A673 (cell line): ENCODE data around the gene HES1. TPM values are rescaled to one million over a fixed set of nuclear protein-coding genes. Genes with fewer than 3 reads are reported as not detected.

ENCODE experiments used
- BruUV-seq: library from RNA; stranded (reverse); fragments of 400-500 nt; replicated peaks from 2 replicates; lab custom pipeline; 2021; lab: Mats Ljungman, UMichigan
- CTCF ChIA-PET: fragments of 300-600 bp; sonication (Branson Sonifier 250); formaldehyde crosslinking; loops from one replicate; lab custom pipeline; 2022; ENCODE audit warnings: antibody characterized with exemption; lab: Charles Lee
- POLR2A ChIA-PET: fragments of 300-600 bp; sonication (Branson Sonifier 250); formaldehyde crosslinking; loops from one replicate; lab custom pipeline; 2022; ENCODE audit warnings: antibody characterized with exemption; ENCODE audit not compliant: low non-redundant PET; lab: Charles Lee
- DNase-seq: peaks from one replicate; pipeline ENCODE4 v3.0.0-alpha.2; 2015; ENCODE audit warnings: low spot score
- H3K27ac ChIP-seq: fragments of 200-600 bp; sonication (generic); 2 replicates; pipeline ENCODE4 v1.5.1; 2016; ENCODE audit warnings: mixed run types, low read depth, mild to moderate bottlenecking, mixed read lengths, antibody characterized with exemption, low read length; ENCODE audit not compliant: poor library complexity, severe bottlenecking
- H3K27me3 ChIP-seq: fragments of 200-600 bp; sonication (generic); replicated peaks from 2 replicates; pipeline ENCODE4 v1.6.1; 2017; ENCODE audit warnings: mixed run types, low read depth, mild to moderate bottlenecking, mixed read lengths, antibody characterized with exemption, low read length; ENCODE audit not compliant: insufficient read depth, poor library complexity
- H3K36me3 ChIP-seq: fragments of 200-600 bp; sonication (generic); 2 replicates; pipeline ENCODE4 v1.6.1; 2016; ENCODE audit warnings: mixed run types, mild to moderate bottlenecking, mixed read lengths, antibody characterized with exemption, low read length; ENCODE audit not compliant: insufficient read depth, poor library complexity, severe bottlenecking
- H3K4me1 ChIP-seq: fragments of 200-600 bp; sonication (generic); 2 replicates; pipeline ENCODE4 v1.6.1; 2017; ENCODE audit warnings: mixed run types, mild to moderate bottlenecking, mixed read lengths, antibody characterized with exemption, low read length; ENCODE audit not compliant: insufficient read depth, poor library complexity, severe bottlenecking
- H3K4me3 ChIP-seq: fragments of 200-600 bp; sonication (generic); 2 replicates; pipeline ENCODE4 v1.5.1; 2016; ENCODE audit warnings: low read depth, mixed run types, mild to moderate bottlenecking, mixed read lengths, low read length; ENCODE audit not compliant: poor library complexity, severe bottlenecking
- H3K9me3 ChIP-seq: fragments of 200-600 bp; sonication (generic); 2 replicates; pipeline ENCODE4 v1.6.1; 2016; ENCODE audit warnings: mixed run types, low read depth, mild to moderate bottlenecking, mixed read lengths, antibody characterized with exemption, low read length; ENCODE audit not compliant: poor library complexity, severe bottlenecking
- CTCF ChIP-seq: fragments of 300-800, 200-600 bp; sonication (generic); conservative IDR thresholded peaks from 2 replicates; pipeline ENCODE4 v1.5.1; 2017; ENCODE audit warnings: low read depth, mild to moderate bottlenecking, antibody characterized with exemption, low read length, moderate library complexity, mixed read lengths
- EZH2 ChIP-seq: fragments of 200-600 bp; sonication (generic); IDR thresholded peaks from 2 replicates; pipeline ENCODE4 v1.6.1; 2017; ENCODE audit warnings: borderline replicate concordance, low read depth, mild to moderate bottlenecking, mixed read lengths, antibody characterized with exemption, low read length; ENCODE audit not compliant: poor library complexity, severe bottlenecking
- intact Hi-C: fragments of 100-400 bp; cut with micrococcal nuclease; formaldehyde crosslinking; loops from one replicate; pipeline ENCODE4 v1.10.0; 2022; ENCODE audit not compliant: unreplicated experiment
- total RNA-seq: library from RNA; stranded (reverse); gene quantifications from 2 replicates; pipeline ENCODE4 v1.2.3, GENCODE V29; 2021

The HES1 gene
- total RNA-seq, 1 experiment from 2014 or later: 136 TPM

GRCh38 chr3:194110483-194110882, 25.5 kb upstream of the HES1 start:
- Histone ChIP-seq H3K4me3 (no peak overlapping the region), H3K4me1 (peaks cover 10% of the 10 kb centered on the region), H3K36me3 (no peaks in the 10 kb centered on the region), H3K27ac (no peak overlapping the region), H3K27me3 (no peaks in the 10 kb centered on the region), H3K9me3 (no peaks in the 10 kb centered on the region)
- POLR2A ChIA-PET: no interaction called here
- BruUV-seq: no TSS peak
- TF ChIP-seq CTCF (no peak), EZH2 (no peak)
- no peak for DNase-seq
- CTCF ChIA-PET: no interaction called here
- intact Hi-C loops: no loop called here

GRCh38 chr3:194111336-194111735, 24.6 kb upstream of the HES1 start:
- no peak overlapping the region for H3K27ac ChIP-seq
- no TSS peak for BruUV-seq

GRCh38 chr3:194112120-194113106, 23.5 kb upstream of the HES1 start:
- no peaks in the 10 kb centered on the region for H3K27me3 ChIP-seq
- POLR2A ChIA-PET: no interaction called here
- H3K9me3 ChIP-seq: no peaks in the 10 kb centered on the region
- no peak overlapping the region for H3K27ac ChIP-seq
- no peak for DNase-seq
- TF ChIP-seq CTCF (no peak), EZH2 (no peak)
- no peaks in the 10 kb centered on the region for H3K4me1 ChIP-seq
- no peak overlapping the region for H3K4me3 ChIP-seq
- BruUV-seq: no TSS peak
- no peaks in the 10 kb centered on the region for H3K36me3 ChIP-seq
- intact Hi-C loops: no loop called here
- CTCF ChIA-PET: no interaction called here

More at GRCh38 chr3:194111336-194111735, 24.6 kb upstream of the HES1 start:
- ChIA-PET CTCF (no interaction called here), POLR2A (no interaction called here)
- H3K36me3 ChIP-seq: no peaks in the 10 kb centered on the region
- H3K9me3 ChIP-seq: no peaks in the 10 kb centered on the region
- no peaks in the 10 kb centered on the region for H3K27me3 ChIP-seq
- intact Hi-C loops: no loop called here
- no peak for DNase-seq
- peaks cover 7% of the 10 kb centered on the region for H3K4me1 ChIP-seq
- no peak overlapping the region for H3K4me3 ChIP-seq
- TF ChIP-seq CTCF (no peak), EZH2 (no peak)
